Gastroesophageal sphincter (tissue), 4 donors: ENCODE results near the gene TMBIM1. TPM values are rescaled to one million over a fixed set of nuclear protein-coding genes. Genes with fewer than 3 reads are reported as not detected.

Experiments
- ATAC-seq: fragments of 150-250 bp; one replicate; pipeline ENCODE4 v1.9.1; 2016; ENCODE audit warnings: mild to moderate bottlenecking, moderate library complexity
- H3K27ac ChIP-seq, 4 donors: fragments of 200-600 bp; sonication (generic) in 3 of 4; 1 replicate in 3 of 4; 2 replicates in 1 of 4; pipeline ENCODE4 v1.5.1; 2016 to 2019
- H3K27me3 ChIP-seq: fragments of 200-600 bp; sonication (generic); one replicate; pipeline ENCODE4 v1.5.1; 2019
- H3K36me3 ChIP-seq, 2 donors: fragments of 200-600 bp; sonication (generic); one replicate each; pipeline ENCODE4 v1.5.1; 2019; ENCODE audit warnings: control low read depth in 1 of 2
- H3K4me1 ChIP-seq, 3 donors: fragments of 200-600 bp; sonication (generic); 1 replicate in 2 of 3; 2 replicates in 1 of 3; pipeline ENCODE4 v1.5.1; 2016 to 2019; ENCODE audit warnings: control low read depth in 2 of 3
- H3K4me3 ChIP-seq, 2 donors: fragments of 200-600 bp; sonication (generic); one replicate each; pipeline ENCODE4 v1.5.1; 2019; ENCODE audit warnings: mild to moderate bottlenecking in 1 of 2, moderate library complexity in 1 of 2
- H3K9me3 ChIP-seq, 3 donors: fragments of 200-600 bp; sonication (generic); one replicate each; pipeline ENCODE4 v1.5.1; 2017 to 2019; ENCODE audit warnings: control low read depth in 2 of 3
- EP300 ChIP-seq: sonication (generic); formaldehyde crosslinking; IDR thresholded peaks from one replicate; pipeline ENCODE4 v1.6.1; 2017; ENCODE audit warnings: antibody characterized with exemption, mild to moderate bottlenecking
- POLR2A ChIP-seq, 2 donors: fragments of 450-650 bp; IDR thresholded peaks; one replicate each; pipeline ENCODE4 v1.6.1; 2017; ENCODE audit warnings: antibody characterized with exemption in 2 of 2, mild to moderate bottlenecking in 2 of 2, moderate library complexity in 1 of 2
- POLR2AphosphoS5 ChIP-seq: sonication (generic); formaldehyde crosslinking; IDR thresholded peaks from one replicate; pipeline ENCODE4 v1.6.1; 2017; ENCODE audit warnings: antibody characterized with exemption
- WGBS, 2 donors: methylation state at CpG; one replicate each; pipeline ENCODE4 v1.1.5; 2018; ENCODE audit warnings: low coverage in 1 of 2; 5-methylcytosine and 5-hydroxymethylcytosine counted together
- total RNA-seq, 4 donors: library from RNA; depleted of rRNA; stranded (reverse); fragments of >200 nt; gene quantifications; one replicate each; pipeline ENCODE4 v1.1.0, GENCODE V29; 2016
- TF ChIP-seq, protein P1 (sequence below), 4 experiments: fragments of 200-600 bp in 2 of 4; fragments of 450-650 bp in 2 of 4; sonication (generic) in 1 of 4; IDR thresholded peaks; one replicate each; pipeline ENCODE4 v1.5.1; 2017 to 2019; ENCODE audit warnings: antibody characterized with exemption in 4 of 4, mild to moderate bottlenecking in 2 of 4, moderate library complexity in 2 of 4

The TMBIM1 gene
- total RNA-seq, 4 donors from 2014 or later, result 152 to 245 (median 191) TPM

GRCh38 chr2:218278531-218279360 lies 13.6 kb downstream of the TMBIM1 start:
- WGBS, 2 donors, result no CpG with 5 or more reads among the region's 16 CpGs
- peaks cover 16 to 71% (median 27%) of the 10 kb centered on the region in 3 donors for H3K4me1 ChIP-seq
- TF ChIP-seq POLR2AphosphoS5, result no peak
- no peak for TF ChIP-seq POLR2A (IDR thresholded peaks at IDR 0.05)
- TF ChIP-seq EP300, result no peak
- TF ChIP-seq, protein P1, sequence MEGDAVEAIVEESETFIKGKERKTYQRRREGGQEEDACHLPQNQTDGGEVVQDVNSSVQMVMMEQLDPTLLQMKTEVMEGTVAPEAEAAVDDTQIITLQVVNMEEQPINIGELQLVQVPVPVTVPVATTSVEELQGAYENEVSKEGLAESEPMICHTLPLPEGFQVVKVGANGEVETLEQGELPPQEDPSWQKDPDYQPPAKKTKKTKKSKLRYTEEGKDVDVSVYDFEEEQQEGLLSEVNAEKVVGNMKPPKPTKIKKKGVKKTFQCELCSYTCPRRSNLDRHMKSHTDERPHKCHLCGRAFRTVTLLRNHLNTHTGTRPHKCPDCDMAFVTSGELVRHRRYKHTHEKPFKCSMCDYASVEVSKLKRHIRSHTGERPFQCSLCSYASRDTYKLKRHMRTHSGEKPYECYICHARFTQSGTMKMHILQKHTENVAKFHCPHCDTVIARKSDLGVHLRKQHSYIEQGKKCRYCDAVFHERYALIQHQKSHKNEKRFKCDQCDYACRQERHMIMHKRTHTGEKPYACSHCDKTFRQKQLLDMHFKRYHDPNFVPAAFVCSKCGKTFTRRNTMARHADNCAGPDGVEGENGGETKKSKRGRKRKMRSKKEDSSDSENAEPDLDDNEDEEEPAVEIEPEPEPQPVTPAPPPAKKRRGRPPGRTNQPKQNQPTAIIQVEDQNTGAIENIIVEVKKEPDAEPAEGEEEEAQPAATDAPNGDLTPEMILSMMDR (IDR thresholded peaks at IDR 0.05), result no peak
- no peaks in the 10 kb centered on the region for H3K27me3 ChIP-seq
- H3K9me3 ChIP-seq, result no peaks in the 10 kb centered on the region
- H3K27ac ChIP-seq, result peak overlapping the region in 2 of 4 donors; percentile 13 to 80
- H3K4me3 ChIP-seq, result no peak overlapping the region
- ATAC-seq, result no peak
- H3K36me3 ChIP-seq, result peaks cover 0 to 85% of the 10 kb centered on the region in 2 donors

DNA sequence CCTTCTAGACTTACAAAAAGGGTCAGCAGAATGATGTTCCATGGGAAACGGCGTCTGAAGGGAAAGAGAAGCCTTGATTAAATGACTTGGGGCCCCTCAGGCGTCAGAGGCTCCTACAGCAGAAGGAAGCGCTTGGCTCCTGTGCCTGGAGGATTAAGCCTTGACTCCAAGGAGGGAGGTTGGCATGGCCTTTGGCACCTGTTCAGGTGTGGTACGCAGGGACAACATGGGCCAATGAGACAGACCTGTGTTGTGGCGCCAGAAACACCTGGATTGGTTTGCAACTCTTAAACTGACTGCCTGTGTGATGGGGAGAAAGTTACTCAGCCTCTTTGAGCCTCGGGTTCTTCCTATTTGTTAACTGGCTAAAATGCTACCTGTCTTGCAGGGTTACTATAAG lies 14.4 kb downstream of the TMBIM1 start:
- H3K4me1 ChIP-seq, result peaks cover 10 to 71% (median 18%) of the 10 kb centered on the region in 3 donors
- no peaks in the 10 kb centered on the region for H3K9me3 ChIP-seq
- TF ChIP-seq POLR2A (IDR thresholded peaks at IDR 0.05) (no peak), POLR2AphosphoS5 (no peak), EP300 (no peak)
- peak overlapping the region in 3 of 4 donors; percentile 26 to 80 (median 58) for H3K27ac ChIP-seq
- WGBS, 2 donors, result 44 to 60% methylated on average over 2 to 6 of the region's 7 CpGs
- no peak for ATAC-seq
- no peaks in the 10 kb centered on the region for H3K27me3 ChIP-seq
- H3K4me3 ChIP-seq, result no peak overlapping the region
- H3K36me3 ChIP-seq, result peaks cover 0 to 89% of the 10 kb centered on the region in 2 donors

DNA sequence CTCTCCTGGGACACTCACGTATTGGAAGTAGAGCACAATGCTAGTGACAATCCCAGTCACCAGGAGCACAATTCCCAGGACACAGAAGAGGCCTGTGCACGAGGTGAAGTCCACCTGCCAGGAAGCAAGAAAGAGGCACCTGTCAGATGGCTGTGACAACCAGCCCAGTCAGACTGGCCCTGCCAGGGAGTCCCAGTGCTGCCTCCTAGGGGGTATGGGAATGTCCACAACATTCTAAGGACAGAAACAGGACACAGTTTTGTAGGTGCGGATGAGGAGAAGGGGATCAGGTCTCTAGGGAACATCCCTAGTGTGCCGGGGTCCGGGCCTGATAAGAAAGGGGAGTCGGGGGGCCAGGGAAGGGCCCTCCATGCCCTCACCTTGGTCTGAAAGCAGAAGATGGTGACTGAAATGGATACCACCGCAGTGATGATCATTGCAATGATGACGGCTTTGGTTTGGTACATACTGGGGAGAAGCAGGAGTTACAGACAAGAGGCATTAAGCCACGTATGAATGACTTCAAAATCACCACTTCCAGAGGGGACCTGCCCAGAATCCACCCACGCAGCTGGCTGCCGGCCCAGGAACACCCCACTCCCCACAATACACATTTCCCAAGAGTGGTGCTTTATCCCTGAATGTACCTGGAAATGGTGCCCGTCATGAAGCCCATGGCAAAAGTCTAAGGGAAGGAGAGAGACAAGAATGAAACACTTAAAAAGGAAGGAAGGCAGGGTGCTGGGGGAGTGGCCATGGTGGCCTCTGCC lies 15.1 kb downstream of the TMBIM1 start:
- peak overlapping the region in 3 of 4 donors; percentile 38 to 80 (median 58) for H3K27ac ChIP-seq
- ATAC-seq, result no peak
- no peak for TF ChIP-seq POLR2AphosphoS5
- TF ChIP-seq, protein P1 (IDR thresholded peaks at IDR 0.05), result no peak
- no peak for TF ChIP-seq POLR2A (IDR thresholded peaks at IDR 0.05)
- no peak for TF ChIP-seq EP300
- no peaks in the 10 kb centered on the region for H3K9me3 ChIP-seq
- H3K4me1 ChIP-seq, result peaks cover 3 to 71% (median 16%) of the 10 kb centered on the region in 3 donors
- WGBS, 2 donors, result 53 to 55% methylated on average over 3 to 5 of the region's 12 CpGs
- peaks cover 0 to 88% of the 10 kb centered on the region in 2 donors for H3K36me3 ChIP-seq
- H3K4me3 ChIP-seq, result no peak overlapping the region
- H3K27me3 ChIP-seq, result no peaks in the 10 kb centered on the region

DNA sequence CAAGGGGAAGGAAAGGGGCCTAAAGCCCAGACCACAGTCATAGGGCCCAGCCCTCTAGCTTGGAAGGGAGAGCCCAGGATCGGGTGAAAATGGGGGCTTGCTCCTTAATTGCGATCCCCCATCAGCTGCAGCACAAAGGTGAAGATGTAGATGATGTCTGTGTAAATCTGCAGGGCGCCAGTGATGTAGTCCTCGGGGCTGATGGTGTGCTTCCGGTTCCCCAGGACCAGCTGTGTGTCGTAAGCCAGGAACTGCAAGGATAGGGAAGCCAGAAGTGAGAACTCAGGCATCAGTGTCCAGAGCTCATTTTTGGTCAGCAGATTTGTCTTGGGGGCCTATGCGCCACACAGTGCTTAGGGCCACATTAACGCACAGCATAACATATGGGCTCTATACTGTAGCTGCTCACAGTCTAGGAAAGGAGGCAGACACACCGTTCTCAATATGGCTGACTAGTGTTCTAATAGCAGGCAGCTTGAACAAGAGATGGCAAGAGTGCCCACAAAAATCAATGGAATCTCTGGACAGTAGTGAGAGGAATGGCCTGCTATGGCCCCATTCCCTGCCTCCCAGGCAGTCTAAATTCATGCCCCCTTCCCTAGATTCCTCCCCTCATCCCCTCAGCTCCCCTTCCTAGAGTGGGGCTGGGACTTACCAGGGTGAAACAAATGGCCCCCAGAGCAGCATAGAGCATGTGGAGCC lies 16.8 kb downstream of the TMBIM1 start:
- Histone ChIP-seq H3K27me3 (no peaks in the 10 kb centered on the region), H3K9me3 (no peaks in the 10 kb centered on the region), H3K36me3 (peaks cover 0 to 72% of the 10 kb centered on the region in 2 donors), H3K4me3 (no peak overlapping the region), H3K4me1 (peaks cover 3 to 72% (median 19%) of the 10 kb centered on the region in 3 donors), H3K27ac (peak overlapping the region in 3 of 4 donors; percentile 39 to 80 (median 58))
- 49 to 68% methylated on average over 4 to 5 of the region's 9 CpGs for WGBS, 2 donors
- TF ChIP-seq, protein P1 (IDR thresholded peaks at IDR 0.05), result no peak
- TF ChIP-seq POLR2AphosphoS5, result no peak
- TF ChIP-seq POLR2A (IDR thresholded peaks at IDR 0.05), result no peak
- TF ChIP-seq EP300, result no peak
- no peak for ATAC-seq

DNA sequence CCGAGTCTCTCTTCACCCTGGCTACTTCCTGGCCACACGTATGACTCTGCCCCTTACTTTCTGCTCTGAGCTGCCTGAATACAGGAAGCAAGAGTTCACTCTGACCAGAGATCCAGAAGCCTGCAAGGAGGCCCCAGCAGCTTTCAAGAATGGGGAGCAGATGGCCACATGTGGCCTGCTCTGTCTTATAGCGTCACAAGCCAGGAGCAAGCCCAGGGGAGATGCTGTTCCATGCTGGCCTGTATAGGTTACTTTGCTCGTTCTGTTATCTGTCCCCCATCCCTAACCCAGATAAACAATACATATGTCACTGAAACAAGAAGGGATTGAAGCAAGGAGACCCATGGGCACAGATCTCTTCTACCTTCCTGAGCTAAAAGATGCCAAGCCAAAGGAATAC lies 17.7 kb downstream of the TMBIM1 start:
- Histone ChIP-seq H3K4me3 (no peak overlapping the region), H3K27ac (peak overlapping the region in 3 of 4 donors; percentile 58 to 80 (median 62))
- WGBS, 2 donors, result 63% methylated on average over 2 of the region's 4 CpGs; no CpG with 5 or more reads in 1 of the 2 donors

More for the DNA sequence above, 17.7 kb downstream of the TMBIM1 start:
- H3K4me1 ChIP-seq, result peaks cover 3 to 65% (median 19%) of the 10 kb centered on the region in 3 donors
- H3K9me3 ChIP-seq, result no peaks in the 10 kb centered on the region
- TF ChIP-seq POLR2A (IDR thresholded peaks at IDR 0.05) (no peak), EP300 (no peak), POLR2AphosphoS5 (no peak)
- TF ChIP-seq, protein P1 (IDR thresholded peaks at IDR 0.05), result no peak
- peaks cover 0 to 62% of the 10 kb centered on the region in 2 donors for H3K36me3 ChIP-seq
- H3K27me3 ChIP-seq, result no peaks in the 10 kb centered on the region
- no peak for ATAC-seq
